ENCODE measurements around the gene DCX. TPM values are rescaled to one million over a fixed set of nuclear protein-coding genes. Genes with fewer than 3 reads are reported as not detected.

DCX gene
- total and polyA plus RNA-seq, 2 of the 13 experiments (the other 11 are each of a cell fraction or from before 2014, with no cell fraction given), result not detected

GRCh38 chrX:111444881-111445280 lies 32.9 kb upstream of the DCX start (continued):
- TF ChIP-seq SALL2 (CRISPR knock-in tag; IDR thresholded peaks at IDR 0.05) (no peak), KDM5B (CRISPR knock-in tag; IDR thresholded peaks at IDR 0.05; ENCODE audit: borderline replicate concordance) (no peak), ARHGAP35 (CRISPR knock-in tag; IDR thresholded peaks at IDR 0.05; ENCODE audit: borderline replicate concordance) (no peak), HHEX (CRISPR knock-in tag; IDR thresholded peaks at IDR 0.05) (no peak), PCBP1 (IDR thresholded peaks at IDR 0.05; ENCODE audit: borderline replicate concordance, low read depth, low read length) (no peak), CHD2 (IDR thresholded peaks at IDR 0.05; ENCODE audit: low read depth, low read length) (no peak), AKAP8 (CRISPR knock-in tag; IDR thresholded peaks at IDR 0.05) (no peak), AHDC1 (CRISPR knock-in tag; IDR thresholded peaks at IDR 0.05; ENCODE audit: borderline replicate concordance) (no peak), RARA (CRISPR knock-in tag; IDR thresholded peaks at IDR 0.05) (no peak), NFE2L2 (IDR thresholded peaks at IDR 0.05; ENCODE audit: low read length) (no peak), TMF1 (CRISPR knock-in tag; IDR thresholded peaks at IDR 0.05; ENCODE audit: low read depth) (no peak)
- TF ChIP-seq, protein P1, sequence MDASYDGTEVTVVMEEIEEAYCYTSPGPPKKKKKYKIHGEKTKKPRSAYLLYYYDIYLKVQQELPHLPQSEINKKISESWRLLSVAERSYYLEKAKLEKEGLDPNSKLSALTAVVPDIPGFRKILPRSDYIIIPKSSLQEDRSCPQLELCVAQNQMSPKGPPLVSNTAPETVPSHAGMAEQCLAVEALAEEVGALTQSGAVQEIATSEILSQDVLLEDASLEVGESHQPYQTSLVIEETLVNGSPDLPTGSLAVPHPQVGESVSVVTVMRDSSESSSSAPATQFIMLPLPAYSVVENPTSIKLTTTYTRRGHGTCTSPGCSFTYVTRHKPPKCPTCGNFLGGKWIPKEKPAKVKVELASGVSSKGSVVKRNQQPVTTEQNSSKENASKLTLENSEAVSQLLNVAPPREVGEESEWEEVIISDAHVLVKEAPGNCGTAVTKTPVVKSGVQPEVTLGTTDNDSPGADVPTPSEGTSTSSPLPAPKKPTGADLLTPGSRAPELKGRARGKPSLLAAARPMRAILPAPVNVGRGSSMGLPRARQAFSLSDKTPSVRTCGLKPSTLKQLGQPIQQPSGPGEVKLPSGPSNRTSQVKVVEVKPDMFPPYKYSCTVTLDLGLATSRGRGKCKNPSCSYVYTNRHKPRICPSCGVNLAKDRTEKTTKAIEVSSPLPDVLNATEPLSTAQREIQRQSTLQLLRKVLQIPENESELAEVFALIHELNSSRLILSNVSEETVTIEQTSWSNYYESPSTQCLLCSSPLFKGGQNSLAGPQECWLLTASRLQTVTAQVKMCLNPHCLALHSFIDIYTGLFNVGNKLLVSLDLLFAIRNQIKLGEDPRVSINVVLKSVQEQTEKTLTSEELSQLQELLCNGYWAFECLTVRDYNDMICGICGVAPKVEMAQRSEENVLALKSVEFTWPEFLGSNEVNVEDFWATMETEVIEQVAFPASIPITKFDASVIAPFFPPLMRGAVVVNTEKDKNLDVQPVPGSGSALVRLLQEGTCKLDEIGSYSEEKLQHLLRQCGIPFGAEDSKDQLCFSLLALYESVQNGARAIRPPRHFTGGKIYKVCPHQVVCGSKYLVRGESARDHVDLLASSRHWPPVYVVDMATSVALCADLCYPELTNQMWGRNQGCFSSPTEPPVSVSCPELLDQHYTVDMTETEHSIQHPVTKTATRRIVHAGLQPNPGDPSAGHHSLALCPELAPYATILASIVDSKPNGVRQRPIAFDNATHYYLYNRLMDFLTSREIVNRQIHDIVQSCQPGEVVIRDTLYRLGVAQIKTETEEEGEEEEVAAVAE (CRISPR knock-in tag; IDR thresholded peaks at IDR 0.05; ENCODE audit: borderline replicate concordance), result no peak
- TF ChIP-seq, protein P2, sequence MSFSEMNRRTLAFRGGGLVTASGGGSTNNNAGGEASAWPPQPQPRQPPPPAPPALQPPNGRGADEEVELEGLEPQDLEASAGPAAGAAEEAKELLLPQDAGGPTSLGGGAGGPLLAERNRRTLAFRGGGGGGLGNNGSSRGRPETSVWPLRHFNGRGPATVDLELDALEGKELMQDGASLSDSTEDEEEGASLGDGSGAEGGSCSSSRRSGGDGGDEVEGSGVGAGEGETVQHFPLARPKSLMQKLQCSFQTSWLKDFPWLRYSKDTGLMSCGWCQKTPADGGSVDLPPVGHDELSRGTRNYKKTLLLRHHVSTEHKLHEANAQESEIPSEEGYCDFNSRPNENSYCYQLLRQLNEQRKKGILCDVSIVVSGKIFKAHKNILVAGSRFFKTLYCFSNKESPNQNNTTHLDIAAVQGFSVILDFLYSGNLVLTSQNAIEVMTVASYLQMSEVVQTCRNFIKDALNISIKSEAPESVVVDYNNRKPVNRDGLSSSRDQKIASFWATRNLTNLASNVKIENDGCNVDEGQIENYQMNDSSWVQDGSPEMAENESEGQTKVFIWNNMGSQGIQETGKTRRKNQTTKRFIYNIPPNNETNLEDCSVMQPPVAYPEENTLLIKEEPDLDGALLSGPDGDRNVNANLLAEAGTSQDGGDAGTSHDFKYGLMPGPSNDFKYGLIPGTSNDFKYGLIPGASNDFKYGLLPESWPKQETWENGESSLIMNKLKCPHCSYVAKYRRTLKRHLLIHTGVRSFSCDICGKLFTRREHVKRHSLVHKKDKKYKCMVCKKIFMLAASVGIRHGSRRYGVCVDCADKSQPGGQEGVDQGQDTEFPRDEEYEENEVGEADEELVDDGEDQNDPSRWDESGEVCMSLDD (CRISPR knock-in tag; IDR thresholded peaks at IDR 0.05; ENCODE audit: borderline replicate concordance), result no peak

Data from HepG2 (cell line).